ENCODE data around the gene MAP2K5. TPM values are rescaled to one million over a fixed set of nuclear protein-coding genes. Genes with fewer than 3 reads are reported as not detected.

MAP2K5 gene
- total and polyA plus RNA-seq, 9 of the 15 experiments (the other 6 are each of a cell fraction or from before 2014, with no cell fraction given), result 0.41 to 16.5 (median 7.5) TPM

DNA sequence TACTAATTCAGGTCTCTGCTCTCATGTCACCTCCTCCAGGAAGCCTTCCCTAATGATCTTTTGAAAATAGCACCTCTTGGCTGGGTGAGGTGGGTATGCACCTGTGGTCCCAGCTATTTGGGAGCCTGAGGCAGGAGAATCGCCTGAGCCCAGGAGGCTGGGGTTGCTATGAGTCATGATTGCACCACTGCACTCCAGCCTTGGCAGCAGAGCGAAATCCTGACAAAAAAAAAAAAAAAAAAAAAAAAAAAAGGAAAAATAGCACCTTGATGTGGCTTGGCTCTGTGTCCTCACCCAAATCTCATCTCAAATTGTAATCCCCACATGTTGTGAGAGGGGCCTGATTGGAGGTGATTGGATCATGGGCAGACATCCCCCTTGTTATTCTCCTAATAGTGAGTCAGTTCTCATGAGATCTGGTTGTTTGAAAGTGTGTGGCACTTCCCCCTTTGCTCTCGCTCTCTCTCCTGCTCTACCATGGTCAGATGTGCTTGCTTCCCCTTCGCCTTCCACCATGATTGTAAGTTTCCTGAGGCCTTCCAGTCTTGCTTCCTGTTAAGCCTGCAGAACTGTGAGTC, 308.6 kb downstream of the MAP2K5 start:
- no peak overlapping the region for H3K27ac ChIP-seq (ENCODE audit: extremely low read depth, low read depth, low read length)
- in situ Hi-C loops (cut with MboI) (no loop called here), intact Hi-C loops (cut with micrococcal nuclease) (no loop called here)
- no peaks in the 10 kb centered on the region for H3K79me2 ChIP-seq (ENCODE audit: control insufficient read depth, insufficient read depth, low read length)
- no peaks in the 10 kb centered on the region for H3K9me1 ChIP-seq (ENCODE audit: control insufficient read depth, insufficient read depth, low read length)
- no peaks in the 10 kb centered on the region for H3K36me3 ChIP-seq (ENCODE audit: control insufficient read depth, insufficient read depth, low read length)
- no peak for DNase-seq (ENCODE audit: extremely low read depth in 1 of 4, low spot score in 3 of 4)
- no peaks in the 10 kb centered on the region for H3K9me3 ChIP-seq (replicated peaks; ENCODE audit: control insufficient read depth, insufficient read depth, low read depth, low read length)
- ATAC-seq, result peak; percentile 21; the same call in 1 of the 3 replicates
- ChIA-PET POLR2A (interaction anchor here (1.0 kb wide), 1 partner anchor 10 kb away, joined by 5 read pairs; no protein-coding TSS in a partner anchor), CTCF (ENCODE audit: low intra/inter-chr PET ratio) (no interaction called here)
- H3K9ac ChIP-seq (ENCODE audit: insufficient read depth in 1 of 2, low read depth in 2 of 2, low read length in 2 of 2), result no peak overlapping the region
- H3K27me3 ChIP-seq (ENCODE audit: control insufficient read depth in 2 of 2, insufficient read depth in 2 of 2, low read length in 2 of 2), result no peaks in the 10 kb centered on the region
- BruUV-seq (replicated peaks), result no TSS peak
- TF ChIP-seq, protein P1, sequence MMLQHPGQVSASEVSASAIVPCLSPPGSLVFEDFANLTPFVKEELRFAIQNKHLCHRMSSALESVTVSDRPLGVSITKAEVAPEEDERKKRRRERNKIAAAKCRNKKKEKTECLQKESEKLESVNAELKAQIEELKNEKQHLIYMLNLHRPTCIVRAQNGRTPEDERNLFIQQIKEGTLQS (IDR thresholded peaks at IDR 0.05), result peak; percentile 65
- TF ChIP-seq, protein P1 (CRISPR knock-in tag; conservative IDR thresholded peaks at IDR 0.05), result no peak
- TF ChIP-seq ZZZ3 (IDR thresholded peaks at IDR 0.05), result no peak
- peak; percentile 77 for TF ChIP-seq FOSL1 (tag; conservative IDR thresholded peaks at IDR 0.05)
- no peak for TF ChIP-seq SMC3 (conservative IDR thresholded peaks at IDR 0.05; ENCODE audit: insufficient read depth, low read depth, low read length)
- 0 out of 2 replicates have a peak, but pooled peaks have one; percentile 49 for TF ChIP-seq ZNF384 (IDR thresholded peaks at IDR 0.05; ENCODE audit: low read depth, low read length)
- TF ChIP-seq BCOR (IDR thresholded peaks at IDR 0.05), result peak; percentile 38; the same call in 1 of the 2 replicates
- no peak for TF ChIP-seq HDAC2 (IDR thresholded peaks at IDR 0.05)
- no peak for TF ChIP-seq PYGO2 (tag; IDR thresholded peaks at IDR 0.05)
- TF ChIP-seq RBM25 (IDR thresholded peaks at IDR 0.05; ENCODE audit: low read depth, low read length, severe bottlenecking), result peak; percentile 17
- peak; percentile 87 for TF ChIP-seq ZFP36 (IDR thresholded peaks at IDR 0.05; ENCODE audit: low read depth, low read length, partially characterized antibody)
- no peak for TF ChIP-seq C11orf30 (IDR thresholded peaks at IDR 0.05; ENCODE audit: low read depth)
- no peak for TF ChIP-seq POU5F1 (IDR thresholded peaks at IDR 0.05; ENCODE audit: borderline replicate concordance, low read depth, low read length, partially characterized antibody)
- TF ChIP-seq, protein P2, sequence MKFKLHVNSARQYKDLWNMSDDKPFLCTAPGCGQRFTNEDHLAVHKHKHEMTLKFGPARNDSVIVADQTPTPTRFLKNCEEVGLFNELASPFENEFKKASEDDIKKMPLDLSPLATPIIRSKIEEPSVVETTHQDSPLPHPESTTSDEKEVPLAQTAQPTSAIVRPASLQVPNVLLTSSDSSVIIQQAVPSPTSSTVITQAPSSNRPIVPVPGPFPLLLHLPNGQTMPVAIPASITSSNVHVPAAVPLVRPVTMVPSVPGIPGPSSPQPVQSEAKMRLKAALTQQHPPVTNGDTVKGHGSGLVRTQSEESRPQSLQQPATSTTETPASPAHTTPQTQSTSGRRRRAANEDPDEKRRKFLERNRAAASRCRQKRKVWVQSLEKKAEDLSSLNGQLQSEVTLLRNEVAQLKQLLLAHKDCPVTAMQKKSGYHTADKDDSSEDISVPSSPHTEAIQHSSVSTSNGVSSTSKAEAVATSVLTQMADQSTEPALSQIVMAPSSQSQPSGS (CRISPR knock-in tag; IDR thresholded peaks at IDR 0.05), result no peak
- TF ChIP-seq CEBPB (tag; IDR thresholded peaks at IDR 0.05), result 0 out of 2 replicates have a peak, but pooled peaks have one; percentile 25
- TF ChIP-seq FOXA3 (CRISPR knock-in tag; conservative IDR thresholded peaks at IDR 0.05 in 1 of 2, IDR thresholded peaks at IDR 0.05 in 1 of 2), result no peak
- TF ChIP-seq SPI1 (IDR thresholded peaks at IDR 0.05; ENCODE audit: borderline replicate concordance, low read depth, low read length), result peak; percentile 73; the same call in 1 of the 2 replicates
- TF ChIP-seq, protein P3, sequence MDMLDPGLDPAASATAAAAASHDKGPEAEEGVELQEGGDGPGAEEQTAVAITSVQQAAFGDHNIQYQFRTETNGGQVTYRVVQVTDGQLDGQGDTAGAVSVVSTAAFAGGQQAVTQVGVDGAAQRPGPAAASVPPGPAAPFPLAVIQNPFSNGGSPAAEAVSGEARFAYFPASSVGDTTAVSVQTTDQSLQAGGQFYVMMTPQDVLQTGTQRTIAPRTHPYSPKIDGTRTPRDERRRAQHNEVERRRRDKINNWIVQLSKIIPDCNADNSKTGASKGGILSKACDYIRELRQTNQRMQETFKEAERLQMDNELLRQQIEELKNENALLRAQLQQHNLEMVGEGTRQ (CRISPR knock-in tag; IDR thresholded peaks at IDR 0.05), result no peak
- peak; percentile 40; the same call in 1 of the 2 replicates for TF ChIP-seq CEBPG (CRISPR knock-in tag; IDR thresholded peaks at IDR 0.05)
- TF ChIP-seq CEBPG (tag; conservative IDR thresholded peaks at IDR 0.05 in 1 of 2, IDR thresholded peaks at IDR 0.05 in 1 of 2), result no peak
- peaks cover 13% of the 10 kb centered on the region in 2 experiments; a peak in 4 of 5 replicates for H3K4me1 ChIP-seq (replicated peaks in 1 of 2; ENCODE audit: control insufficient read depth in 2 of 2, insufficient read depth in 2 of 2, low read length in 2 of 2)
- no peak for FAIRE-seq
- H3K4me3 ChIP-seq, result no peak overlapping the region
- WGBS (ENCODE audit: insufficient coverage, low coverage, missing lambda C conversion rate), result 49% methylated on average over 3 of the region's 4 CpGs
- H2AFZ ChIP-seq (ENCODE audit: low read depth, low read length), result peak overlapping the region; percentile 53; the same call in 1 of the 2 replicates
- H4K20me1 ChIP-seq (replicated peaks; ENCODE audit: control insufficient read depth, insufficient read depth, low read length), result no peaks in the 10 kb centered on the region
- H3K4me2 ChIP-seq (ENCODE audit: insufficient read depth, low read length), result no peak overlapping the region
